ENCODE measurements around the gene NTSR1. TPM values are rescaled to one million over a fixed set of nuclear protein-coding genes. Genes with fewer than 3 reads are reported as not detected.

NTSR1 gene
- total and polyA plus RNA-seq, 2 experiments from 2014 or later = 0.15 to 1.4 TPM

DNA sequence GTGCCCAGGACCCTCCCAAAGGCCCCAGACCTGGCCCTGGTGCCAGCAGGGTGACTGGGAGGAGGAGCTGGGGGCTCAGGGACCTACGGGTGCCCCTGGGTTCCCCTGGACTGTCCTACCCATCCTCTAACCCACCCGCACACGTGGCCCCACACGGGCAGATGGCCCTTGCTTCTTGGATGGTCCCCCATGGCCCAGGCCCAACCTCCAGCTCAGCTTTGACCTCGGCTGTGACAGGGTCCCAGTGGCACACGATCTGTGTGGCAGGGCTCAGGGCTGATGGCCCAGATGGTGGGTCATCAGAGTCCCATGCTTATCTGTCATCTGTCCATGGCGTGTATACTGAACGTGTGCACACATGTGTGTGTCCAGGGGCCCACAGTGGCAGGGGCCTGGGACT is 4.0 kb downstream of the NTSR1 start:
- no peaks in the 10 kb centered on the region for H3K36me3 ChIP-seq (ENCODE audit: insufficient read depth)
- Mint-ChIP-seq H3K4me3 (no peak overlapping the region), H3K27ac (no peak overlapping the region), H3K27me3 (ENCODE audit: insufficient read depth, low read depth, poor library complexity) (peaks cover 37% of the 10 kb centered on the region), H3K9me3 (no peaks in the 10 kb centered on the region), H3K4me1 (peaks cover 3% of the 10 kb centered on the region; the same call in 2 of the 3 replicates), H3K36me3 (ENCODE audit: low read depth) (no peaks in the 10 kb centered on the region; the same call in 2 of the 3 replicates)
- H3K9me2 ChIP-seq (ENCODE audit: insufficient read depth) = no peaks in the 10 kb centered on the region
- ATAC-seq (no peak), DNase-seq (ENCODE audit: low spot score) (no peak)
- TF ChIP-seq ZNF331 (CRISPR knock-in tag; IDR thresholded peaks at IDR 0.05; ENCODE audit: low read depth) (no peak), CREB1 (CRISPR knock-in tag; IDR thresholded peaks at IDR 0.05; ENCODE audit: low read depth) (no peak), ZNF114 (CRISPR knock-in tag; IDR thresholded peaks at IDR 0.05) (no peak), STAT1 (IDR thresholded peaks at IDR 0.05; ENCODE audit: unreplicated experiment) (no peak)
- TF ChIP-seq, protein P1, sequence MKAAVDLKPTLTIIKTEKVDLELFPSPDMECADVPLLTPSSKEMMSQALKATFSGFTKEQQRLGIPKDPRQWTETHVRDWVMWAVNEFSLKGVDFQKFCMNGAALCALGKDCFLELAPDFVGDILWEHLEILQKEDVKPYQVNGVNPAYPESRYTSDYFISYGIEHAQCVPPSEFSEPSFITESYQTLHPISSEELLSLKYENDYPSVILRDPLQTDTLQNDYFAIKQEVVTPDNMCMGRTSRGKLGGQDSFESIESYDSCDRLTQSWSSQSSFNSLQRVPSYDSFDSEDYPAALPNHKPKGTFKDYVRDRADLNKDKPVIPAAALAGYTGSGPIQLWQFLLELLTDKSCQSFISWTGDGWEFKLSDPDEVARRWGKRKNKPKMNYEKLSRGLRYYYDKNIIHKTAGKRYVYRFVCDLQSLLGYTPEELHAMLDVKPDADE (IDR thresholded peaks at IDR 0.05) = no peak
- no peaks in the 10 kb centered on the region for H3K79me2 ChIP-seq (replicated peaks; ENCODE audit: insufficient read depth)
- no peaks in the 10 kb centered on the region for H4K20me1 ChIP-seq (replicated peaks; ENCODE audit: insufficient read depth)
- H3F3A ChIP-seq (replicated peaks; ENCODE audit: low read depth) = no peaks in the 10 kb centered on the region
- H3K27me3 ChIP-seq (ENCODE audit: insufficient read depth) = peaks cover 30% of the 10 kb centered on the region
- H3K4me2 ChIP-seq = no peak overlapping the region
- no peak overlapping the region for H2AFZ ChIP-seq
- H3K4me3 ChIP-seq = no peak overlapping the region
- peaks cover 3% of the 10 kb centered on the region; the same call in 1 of the 2 replicates for H3K4me1 ChIP-seq (ENCODE audit: insufficient read depth)
- no peak overlapping the region for H3K27ac ChIP-seq (ENCODE audit: low read depth)

DNA sequence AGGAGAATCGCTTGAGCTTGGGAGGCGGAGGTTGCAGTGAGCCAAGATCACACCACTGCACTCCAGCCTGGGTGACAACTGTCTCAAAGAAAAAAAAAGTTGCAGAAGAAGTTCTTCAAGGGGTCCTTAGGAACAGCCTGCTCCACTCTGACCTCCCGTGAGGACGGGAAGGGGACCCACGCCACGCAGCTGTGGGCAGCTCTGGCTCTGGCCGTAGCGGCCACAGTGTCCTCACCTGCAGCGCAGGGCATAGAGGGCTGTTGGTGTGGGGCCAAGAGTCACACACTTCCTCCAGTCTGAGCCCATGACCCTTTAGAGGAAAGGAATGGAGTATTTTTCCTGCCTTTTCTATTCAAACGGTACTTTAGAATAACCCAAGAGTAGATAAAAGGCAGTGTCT is 5.4 kb downstream of the NTSR1 start:
- Histone ChIP-seq H3K79me2 (replicated peaks; ENCODE audit: insufficient read depth) (no peaks in the 10 kb centered on the region), H3K4me1 (ENCODE audit: insufficient read depth) (no peaks in the 10 kb centered on the region), H3K9me2 (ENCODE audit: insufficient read depth) (no peaks in the 10 kb centered on the region), H3K4me2 (no peak overlapping the region), H3K4me3 (no peak overlapping the region), H3F3A (replicated peaks; ENCODE audit: low read depth) (no peaks in the 10 kb centered on the region), H3K36me3 (ENCODE audit: insufficient read depth) (no peaks in the 10 kb centered on the region), H3K27me3 (ENCODE audit: insufficient read depth) (peaks cover 20% of the 10 kb centered on the region), H3K27ac (ENCODE audit: low read depth) (no peak overlapping the region), H2AFZ (no peak overlapping the region), H4K20me1 (replicated peaks; ENCODE audit: insufficient read depth) (no peaks in the 10 kb centered on the region)
- ATAC-seq (no peak), DNase-seq (ENCODE audit: low spot score) (no peak)
- Mint-ChIP-seq H3K4me3 (no peak overlapping the region), H3K27ac (no peak overlapping the region), H3K27me3 (ENCODE audit: insufficient read depth, low read depth, poor library complexity) (peaks cover 30% of the 10 kb centered on the region), H3K36me3 (ENCODE audit: low read depth) (no peaks in the 10 kb centered on the region; the same call in 2 of the 3 replicates), H3K4me1 (no peaks in the 10 kb centered on the region), H3K9me3 (no peaks in the 10 kb centered on the region)
- TF ChIP-seq STAT1 (IDR thresholded peaks at IDR 0.05; ENCODE audit: unreplicated experiment) (no peak), JUNB (IDR thresholded peaks at IDR 0.05; ENCODE audit: unreplicated experiment) (no peak), NANOG (IDR thresholded peaks at IDR 0.05; ENCODE audit: borderline replicate concordance) (no peak), POLR2AphosphoS5 (IDR thresholded peaks at IDR 0.05; ENCODE audit: low read depth) (no peak), CREB1 (CRISPR knock-in tag; IDR thresholded peaks at IDR 0.05; ENCODE audit: low read depth) (no peak), EZH2 (IDR thresholded peaks at IDR 0.05; ENCODE audit: low read depth, unreplicated experiment) (no peak), EZH2phosphoT487 (IDR thresholded peaks at IDR 0.05; ENCODE audit: unreplicated experiment) (no peak), ZNF114 (CRISPR knock-in tag; IDR thresholded peaks at IDR 0.05) (no peak)
- TF ChIP-seq, protein P2, sequence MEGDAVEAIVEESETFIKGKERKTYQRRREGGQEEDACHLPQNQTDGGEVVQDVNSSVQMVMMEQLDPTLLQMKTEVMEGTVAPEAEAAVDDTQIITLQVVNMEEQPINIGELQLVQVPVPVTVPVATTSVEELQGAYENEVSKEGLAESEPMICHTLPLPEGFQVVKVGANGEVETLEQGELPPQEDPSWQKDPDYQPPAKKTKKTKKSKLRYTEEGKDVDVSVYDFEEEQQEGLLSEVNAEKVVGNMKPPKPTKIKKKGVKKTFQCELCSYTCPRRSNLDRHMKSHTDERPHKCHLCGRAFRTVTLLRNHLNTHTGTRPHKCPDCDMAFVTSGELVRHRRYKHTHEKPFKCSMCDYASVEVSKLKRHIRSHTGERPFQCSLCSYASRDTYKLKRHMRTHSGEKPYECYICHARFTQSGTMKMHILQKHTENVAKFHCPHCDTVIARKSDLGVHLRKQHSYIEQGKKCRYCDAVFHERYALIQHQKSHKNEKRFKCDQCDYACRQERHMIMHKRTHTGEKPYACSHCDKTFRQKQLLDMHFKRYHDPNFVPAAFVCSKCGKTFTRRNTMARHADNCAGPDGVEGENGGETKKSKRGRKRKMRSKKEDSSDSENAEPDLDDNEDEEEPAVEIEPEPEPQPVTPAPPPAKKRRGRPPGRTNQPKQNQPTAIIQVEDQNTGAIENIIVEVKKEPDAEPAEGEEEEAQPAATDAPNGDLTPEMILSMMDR (conservative IDR thresholded peaks at IDR 0.05; ENCODE audit: low read depth in 2 of 2) = no peak
- TF ChIP-seq, protein P3, sequence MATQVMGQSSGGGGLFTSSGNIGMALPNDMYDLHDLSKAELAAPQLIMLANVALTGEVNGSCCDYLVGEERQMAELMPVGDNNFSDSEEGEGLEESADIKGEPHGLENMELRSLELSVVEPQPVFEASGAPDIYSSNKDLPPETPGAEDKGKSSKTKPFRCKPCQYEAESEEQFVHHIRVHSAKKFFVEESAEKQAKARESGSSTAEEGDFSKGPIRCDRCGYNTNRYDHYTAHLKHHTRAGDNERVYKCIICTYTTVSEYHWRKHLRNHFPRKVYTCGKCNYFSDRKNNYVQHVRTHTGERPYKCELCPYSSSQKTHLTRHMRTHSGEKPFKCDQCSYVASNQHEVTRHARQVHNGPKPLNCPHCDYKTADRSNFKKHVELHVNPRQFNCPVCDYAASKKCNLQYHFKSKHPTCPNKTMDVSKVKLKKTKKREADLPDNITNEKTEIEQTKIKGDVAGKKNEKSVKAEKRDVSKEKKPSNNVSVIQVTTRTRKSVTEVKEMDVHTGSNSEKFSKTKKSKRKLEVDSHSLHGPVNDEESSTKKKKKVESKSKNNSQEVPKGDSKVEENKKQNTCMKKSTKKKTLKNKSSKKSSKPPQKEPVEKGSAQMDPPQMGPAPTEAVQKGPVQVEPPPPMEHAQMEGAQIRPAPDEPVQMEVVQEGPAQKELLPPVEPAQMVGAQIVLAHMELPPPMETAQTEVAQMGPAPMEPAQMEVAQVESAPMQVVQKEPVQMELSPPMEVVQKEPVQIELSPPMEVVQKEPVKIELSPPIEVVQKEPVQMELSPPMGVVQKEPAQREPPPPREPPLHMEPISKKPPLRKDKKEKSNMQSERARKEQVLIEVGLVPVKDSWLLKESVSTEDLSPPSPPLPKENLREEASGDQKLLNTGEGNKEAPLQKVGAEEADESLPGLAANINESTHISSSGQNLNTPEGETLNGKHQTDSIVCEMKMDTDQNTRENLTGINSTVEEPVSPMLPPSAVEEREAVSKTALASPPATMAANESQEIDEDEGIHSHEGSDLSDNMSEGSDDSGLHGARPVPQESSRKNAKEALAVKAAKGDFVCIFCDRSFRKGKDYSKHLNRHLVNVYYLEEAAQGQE (IDR thresholded peaks at IDR 0.05; ENCODE audit: unreplicated experiment) = no peak
- TF ChIP-seq, protein P1 (IDR thresholded peaks at IDR 0.05) = no peak

Measured in GM23338 (cell line).